ENCODE results near the gene ATP6V1F.
A peak's percentile ranks its signal among the peaks of the same experiment; 100 is the strongest.

Gene ATP6V1F

GRCh38 chr7:128863433-128863989 lies 855 bp downstream of the ATP6V1F start:
- DNase-seq (ENCODE audit: low spot score): no peak
- no peak for TF ChIP-seq CTCF (IDR thresholded peaks at IDR 0.05)
- peak overlapping the region; percentile 78 to 82 for H3K27ac ChIP-seq
- H3K4me3 ChIP-seq: peak overlapping the region; percentile 89

GRCh38 chr7:128865303-128865702 lies 2.6 kb downstream of the ATP6V1F start:
- TF ChIP-seq CTCF (IDR thresholded peaks at IDR 0.05): no peak
- no peak for DNase-seq (ENCODE audit: low spot score)
- Histone ChIP-seq H3K4me3 (no peak overlapping the region), H3K27ac (no peak overlapping the region)

GRCh38 chr7:128865996-128866877 lies 3.6 kb downstream of the ATP6V1F start:
- no peak for TF ChIP-seq CTCF (IDR thresholded peaks at IDR 0.05)

GRCh38 chr7:128867241-128867640 lies 4.6 kb downstream of the ATP6V1F start:
- no peak for TF ChIP-seq CTCF (IDR thresholded peaks at IDR 0.05)

More at GRCh38 chr7:128865996-128866877, 3.6 kb downstream of the ATP6V1F start:
- Histone ChIP-seq H3K27ac (no peak overlapping the region), H3K4me3 (no peak overlapping the region)
- no peak for DNase-seq (ENCODE audit: low spot score)

GRCh38 chr7:128867842-128868623 lies 5.4 kb downstream of the ATP6V1F start:
- TF ChIP-seq CTCF (IDR thresholded peaks at IDR 0.05): no peak
- H3K27ac ChIP-seq: no peak overlapping the region
- no peak overlapping the region for H3K4me3 ChIP-seq
- no peak for DNase-seq (ENCODE audit: low spot score)

More at GRCh38 chr7:128867241-128867640, 4.6 kb downstream of the ATP6V1F start:
- Histone ChIP-seq H3K27ac (no peak overlapping the region), H3K4me3 (no peak overlapping the region)
- no peak for DNase-seq (ENCODE audit: low spot score)

GRCh38 chr7:128868624-128869137 lies 6.0 kb downstream of the ATP6V1F start:
- no peak for DNase-seq (ENCODE audit: low spot score)
- Histone ChIP-seq H3K4me3 (peak overlapping the region; percentile 80), H3K27ac (no peak overlapping the region)
- TF ChIP-seq CTCF (IDR thresholded peaks at IDR 0.05): no peak

Data from coronary artery (tissue), 2 donors.